HG03108 (cell line): ENCODE results near the gene CDKN2B.

Experiments used
- ATAC-seq: cut with Tn5 transposase; IDR thresholded peaks from one replicate; pipeline ENCODE4 v1.9.1; 2021; ENCODE audit warnings: moderate library complexity; ENCODE audit not compliant: unreplicated experiment

Gene CDKN2B

DNA sequence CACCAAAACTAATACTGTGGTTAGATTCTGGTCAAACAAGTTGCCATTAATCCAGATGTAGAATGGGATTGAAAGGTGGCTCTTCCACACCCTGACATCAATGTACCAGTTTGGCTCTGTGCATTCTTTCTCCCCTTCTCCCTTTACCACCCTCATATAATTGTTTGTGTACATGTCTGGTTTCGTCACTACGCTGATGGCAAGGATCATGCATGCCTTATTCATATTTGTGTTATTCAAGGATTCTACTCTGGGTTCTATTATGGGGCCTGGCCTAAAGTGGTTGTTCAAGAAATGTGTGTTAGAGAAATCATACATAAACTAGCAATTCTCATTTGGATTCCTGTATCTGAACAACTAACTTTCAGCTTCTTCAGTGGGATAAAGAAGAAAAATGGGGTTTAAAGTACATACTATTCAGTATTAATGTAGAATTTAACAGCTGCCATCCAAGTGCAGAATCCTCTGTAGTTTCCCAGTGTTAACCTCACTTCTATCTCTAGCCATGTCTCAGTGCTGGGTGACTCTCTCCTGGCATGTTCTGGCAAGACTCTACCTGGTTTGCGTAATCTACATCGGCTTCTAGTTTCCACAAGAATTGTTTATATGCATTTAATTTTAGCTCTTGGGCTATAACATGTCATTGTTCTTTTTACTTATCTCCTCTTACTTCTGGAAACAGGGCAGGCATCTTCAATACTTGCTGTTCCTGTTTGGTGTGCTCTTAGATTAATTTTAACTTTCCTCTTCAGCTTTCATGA is 27.9 kb upstream of the CDKN2B start:
- ATAC-seq, result no peak

DNA sequence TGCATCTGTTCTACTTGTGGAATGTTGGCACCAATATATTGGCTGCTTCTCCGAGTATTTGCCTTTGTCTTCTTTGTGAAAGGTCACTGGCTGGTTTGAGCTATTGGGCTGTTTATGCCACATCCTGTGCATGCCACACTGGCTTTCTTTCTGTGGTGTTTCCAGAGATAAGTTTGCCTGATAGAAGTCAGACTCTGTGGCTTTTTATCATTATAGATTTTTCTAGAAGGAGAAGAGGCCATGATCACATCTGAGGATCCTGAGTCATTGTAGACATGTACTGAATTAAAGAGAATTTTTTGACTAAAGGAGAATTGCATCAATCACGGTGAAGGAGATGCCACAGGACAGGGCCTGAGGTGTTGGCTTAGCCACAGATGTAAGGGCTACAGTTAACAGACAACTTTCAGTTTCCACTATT is 26.5 kb upstream of the CDKN2B start:
- no peak for ATAC-seq

DNA sequence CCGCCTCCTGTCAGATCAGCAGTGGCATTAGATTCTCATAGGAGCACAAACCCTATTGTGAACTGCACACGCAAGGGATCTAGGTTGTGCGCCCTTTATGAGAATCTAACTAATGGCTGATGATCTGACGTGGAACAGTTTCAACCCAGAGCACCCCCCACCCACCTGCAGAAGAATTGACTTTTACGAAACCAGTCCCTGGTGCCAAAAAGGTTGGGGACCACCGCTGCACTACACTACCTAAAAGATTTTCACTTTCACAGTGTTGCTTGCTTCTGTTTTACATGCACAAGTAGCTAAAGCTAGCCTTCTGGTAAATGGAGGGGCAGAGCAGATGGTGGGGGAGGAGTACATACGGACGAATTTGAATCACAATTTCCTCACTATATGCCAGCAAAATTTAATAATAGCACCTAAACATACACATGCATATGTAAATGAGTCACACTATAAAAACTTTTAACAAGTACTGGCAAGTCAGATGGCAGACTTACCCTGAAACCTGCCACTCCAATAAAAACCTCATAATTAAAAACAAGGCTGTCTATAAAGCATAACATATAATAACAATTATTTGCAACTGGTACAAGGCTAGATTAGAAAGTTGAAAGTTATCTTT is 24.0 kb upstream of the CDKN2B start:
- ATAC-seq, result no peak

DNA sequence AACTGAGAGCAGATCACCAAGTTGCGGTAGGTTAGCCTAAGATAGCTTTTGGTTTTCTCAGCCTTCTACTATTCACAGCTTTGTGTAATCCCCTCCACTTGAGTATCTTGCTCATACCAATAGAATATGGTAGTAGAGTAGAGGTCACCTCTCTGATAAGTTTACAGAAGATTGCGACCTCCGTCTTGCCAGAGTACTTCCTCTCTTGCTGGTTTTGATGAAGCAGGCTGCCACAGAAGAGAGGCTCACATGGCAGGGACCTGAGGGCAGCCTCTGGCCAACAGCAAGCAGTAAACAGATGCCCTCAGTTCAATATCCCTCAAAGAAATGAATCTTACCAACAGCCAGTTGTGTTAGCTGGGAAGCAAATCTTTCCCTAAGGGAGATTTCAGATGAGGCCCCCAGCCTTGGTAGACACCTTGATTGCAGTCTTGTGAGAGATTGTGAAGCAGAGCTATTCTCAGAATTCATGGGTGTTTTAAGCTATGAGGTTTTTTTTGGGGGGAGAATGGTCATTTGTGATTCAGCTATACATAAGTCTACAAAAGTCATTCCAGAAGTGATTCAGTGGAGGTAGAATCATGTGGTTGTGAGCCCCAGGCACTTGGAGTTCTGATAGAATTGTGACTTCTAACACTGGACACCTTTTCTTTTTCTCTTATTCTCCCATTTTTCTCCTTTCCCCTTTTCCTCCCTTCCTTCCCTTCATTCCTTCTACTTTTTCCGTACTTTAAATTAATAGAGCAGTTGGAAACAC is 22.7 kb upstream of the CDKN2B start:
- ATAC-seq, result no peak

DNA sequence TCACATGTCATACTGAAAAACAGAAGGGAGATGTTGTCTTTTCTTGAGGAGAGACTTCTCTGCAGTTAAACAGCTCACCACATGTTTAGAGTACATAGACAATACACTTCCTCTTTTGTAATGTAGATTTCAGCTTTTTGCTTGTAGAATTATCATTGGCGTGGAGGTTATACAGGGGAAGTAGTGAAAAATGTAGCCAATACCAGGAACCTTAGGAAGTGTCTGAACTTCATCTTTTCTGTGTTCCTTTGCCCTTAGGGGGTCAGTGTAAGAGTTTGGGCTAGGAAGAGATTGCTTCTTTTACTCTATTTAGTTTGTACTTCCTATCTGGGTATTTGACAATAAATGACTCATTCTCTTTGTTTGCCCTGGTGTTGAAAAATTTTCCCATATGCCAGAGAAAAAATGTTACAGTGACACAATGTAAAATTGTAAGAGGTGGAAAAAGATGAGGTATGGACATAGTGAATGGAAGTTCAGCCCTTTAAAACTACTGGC is 21.0 kb upstream of the CDKN2B start:
- peak; percentile 70 for ATAC-seq

DNA sequence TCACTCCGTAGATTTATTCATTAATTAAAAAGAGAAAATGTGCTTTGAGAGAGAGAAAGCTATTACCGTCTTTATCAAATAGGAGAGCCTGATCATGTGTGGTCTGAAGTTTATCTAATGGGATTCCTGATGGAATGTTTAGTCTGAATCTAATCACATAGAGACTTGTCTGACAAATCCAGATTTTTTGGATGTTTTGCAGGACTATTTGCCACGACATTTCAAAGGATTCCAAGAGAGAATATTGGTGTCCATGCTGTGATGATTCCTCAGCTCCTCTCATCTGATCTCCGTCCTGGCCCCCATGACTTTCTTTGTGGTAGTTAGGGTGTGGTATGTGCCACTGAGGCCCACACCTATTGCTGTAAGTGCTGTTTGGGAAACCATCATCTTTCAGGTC is 20.1 kb upstream of the CDKN2B start:
- ATAC-seq, result no peak

DNA sequence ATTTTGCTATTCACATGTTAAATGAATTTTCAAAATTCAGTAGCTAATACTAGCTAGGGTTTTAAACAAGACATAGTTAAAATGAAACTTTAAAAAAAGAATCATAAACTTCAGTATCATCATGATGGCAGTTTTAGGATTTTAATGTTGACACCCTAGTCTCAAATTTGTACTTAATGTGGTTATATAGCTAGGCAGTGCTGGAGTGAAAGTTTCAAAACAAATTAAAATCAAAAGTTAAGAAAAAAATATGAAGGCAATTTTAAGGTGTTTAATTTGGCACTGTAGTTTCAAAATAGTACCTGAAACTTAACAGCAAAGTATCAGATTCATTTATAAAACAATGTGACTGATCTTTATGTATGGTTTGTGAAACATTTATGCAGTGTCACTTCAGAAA is 19.3 kb upstream of the CDKN2B start:
- no peak for ATAC-seq

DNA sequence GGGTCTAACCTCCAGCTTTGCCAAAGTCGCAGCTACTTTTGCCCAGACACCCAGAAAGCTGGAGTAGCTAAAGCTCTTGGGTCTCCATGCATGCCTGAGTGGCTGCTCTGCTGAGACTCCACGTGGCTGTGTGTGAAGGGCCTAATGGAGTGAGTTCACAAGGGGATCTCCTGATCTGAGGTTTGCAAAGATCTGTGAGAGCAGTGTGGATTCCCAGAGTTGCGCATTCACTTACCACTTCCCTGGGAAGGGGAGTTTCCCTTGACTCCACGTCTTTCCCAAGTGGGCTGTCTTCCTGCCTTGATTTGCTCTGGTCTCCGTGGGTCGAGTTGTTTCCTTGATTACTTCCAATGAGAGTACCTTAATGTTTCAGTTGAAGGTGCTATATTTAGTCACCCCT is 17.6 kb upstream of the CDKN2B start:
- ATAC-seq, result no peak

DNA sequence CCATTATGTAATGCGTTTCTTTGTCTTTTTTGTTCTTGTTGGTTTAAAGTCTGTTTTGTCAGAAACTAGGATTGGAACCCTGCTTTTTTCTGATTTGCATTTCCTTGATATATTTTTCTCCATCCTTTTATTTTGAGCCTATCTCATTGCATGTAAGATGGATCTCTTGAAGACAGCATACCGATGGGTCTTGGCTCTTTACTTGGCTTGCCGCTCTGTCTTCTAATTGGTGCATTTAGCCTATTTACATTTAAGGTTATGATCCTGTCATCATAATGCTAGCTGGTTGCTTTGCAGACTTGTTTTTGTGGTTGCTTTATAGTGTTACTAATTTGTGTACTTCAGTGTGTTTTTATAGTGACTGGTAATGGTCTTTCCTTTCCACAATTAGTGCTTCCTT is 13.3 kb upstream of the CDKN2B start:
- no peak for ATAC-seq

DNA sequence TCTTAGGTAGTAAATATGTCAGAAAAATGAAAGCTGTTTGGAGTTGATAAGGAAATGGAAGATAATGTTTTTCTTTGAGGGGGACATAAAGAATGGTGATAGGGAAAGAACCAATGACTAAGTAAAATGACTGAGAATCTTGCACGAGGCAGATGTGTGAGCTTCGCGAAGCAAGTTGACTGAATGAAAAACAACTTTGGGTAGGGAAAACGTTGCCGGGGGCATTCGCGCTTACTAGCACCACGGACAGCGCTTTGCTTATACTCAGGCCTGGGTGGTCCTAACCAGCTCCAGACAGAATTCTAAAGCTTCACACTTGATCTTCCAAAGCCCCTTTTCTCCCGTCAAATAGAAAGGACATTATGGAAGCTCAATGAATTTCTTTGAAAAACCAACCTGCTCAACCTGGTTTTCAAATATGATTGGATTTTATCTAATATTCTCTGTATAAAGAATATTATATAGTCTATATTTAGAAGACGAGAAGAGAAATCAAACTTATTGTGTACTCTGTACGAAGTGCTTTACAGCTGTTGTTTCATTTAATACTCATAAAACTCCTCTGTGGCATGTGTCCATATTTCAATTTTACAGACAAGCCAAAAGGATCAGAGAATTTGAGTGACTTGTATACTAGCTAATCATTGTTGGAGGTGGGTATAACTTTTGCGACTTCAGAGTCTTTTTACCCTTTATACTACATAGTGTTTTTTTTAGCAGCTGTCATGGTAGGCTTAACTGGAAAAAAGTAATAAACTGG is 1.9 kb upstream of the CDKN2B start:
- ATAC-seq, result no peak

DNA sequence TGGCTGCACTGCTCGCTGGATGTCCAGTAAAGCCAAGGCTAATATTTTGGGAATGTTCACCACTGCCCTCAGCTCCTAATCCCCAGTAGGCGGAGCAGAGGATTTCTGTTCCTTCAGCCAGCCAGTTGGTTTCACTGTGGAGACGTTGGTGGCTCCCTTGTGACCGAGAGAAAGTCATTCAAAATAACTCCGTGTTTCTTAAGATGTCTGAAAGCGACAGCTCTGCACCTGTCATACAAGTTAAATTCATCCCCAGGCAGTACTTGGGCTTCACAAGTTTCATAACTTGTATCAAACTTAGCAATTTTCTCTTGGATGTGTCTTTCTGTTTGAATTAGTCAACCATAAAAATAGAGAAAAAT is 382 bp upstream of the CDKN2B start:
- ATAC-seq, result peak; percentile 29

DNA sequence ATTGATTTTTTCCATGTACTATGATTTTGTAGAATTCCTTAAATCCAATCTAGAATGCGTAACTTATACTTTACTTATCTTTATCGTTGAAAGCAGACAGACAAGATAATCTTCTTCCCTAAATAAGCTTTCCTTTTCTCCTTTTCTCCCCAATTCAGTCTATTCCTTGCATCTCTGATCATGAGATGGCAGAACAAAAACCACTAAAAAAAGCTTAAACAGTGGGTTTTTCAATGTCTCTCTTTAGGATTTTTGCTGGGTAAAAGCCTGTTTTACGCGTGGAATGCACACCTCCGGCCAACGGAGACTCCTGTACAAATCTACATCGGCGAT is 755 bp downstream of the CDKN2B start:
- ATAC-seq, result no peak

DNA sequence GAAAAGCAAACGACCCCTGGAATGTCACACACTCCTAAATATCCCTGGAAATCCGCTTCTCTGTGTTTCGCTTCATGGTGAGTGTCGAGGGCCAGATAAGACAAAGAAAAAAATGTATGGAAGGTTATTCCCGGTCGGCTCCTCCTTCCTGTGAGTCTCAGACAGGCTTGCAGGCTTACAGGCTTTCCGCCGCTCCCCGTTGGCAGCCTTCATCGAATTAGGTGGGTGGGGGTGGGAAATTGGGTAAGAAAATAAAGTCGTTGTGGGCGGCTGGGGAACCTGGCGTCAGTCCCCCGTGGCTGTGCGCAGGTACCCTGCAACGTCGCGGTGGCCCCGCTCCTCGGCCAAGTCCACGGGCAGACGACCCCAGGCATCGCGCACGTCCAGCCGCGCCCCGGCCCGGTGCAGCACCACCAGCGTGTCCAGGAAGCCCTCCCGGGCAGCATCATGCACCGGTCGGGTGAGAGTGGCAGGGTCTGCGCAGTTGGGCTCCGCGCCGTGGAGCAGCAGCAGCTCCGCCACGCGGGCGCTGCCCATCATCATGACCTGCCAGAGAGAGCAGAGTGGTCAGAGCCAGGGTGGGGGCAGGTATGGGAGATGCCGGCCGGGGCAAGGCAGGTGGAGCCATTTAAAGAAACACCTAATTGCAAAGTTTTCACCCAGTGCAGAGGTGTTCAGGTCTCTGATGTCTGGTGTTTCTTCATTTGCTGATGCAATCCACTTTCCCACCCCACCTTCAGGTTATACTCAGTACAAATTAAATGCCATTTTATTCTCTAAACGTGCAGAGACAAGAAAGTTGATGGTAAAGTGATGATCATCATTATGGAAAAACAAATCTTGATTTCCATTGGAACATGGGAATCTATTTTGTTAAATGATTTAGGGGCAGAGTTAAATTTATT is 3.2 kb downstream of the CDKN2B start:
- no peak for ATAC-seq

DNA sequence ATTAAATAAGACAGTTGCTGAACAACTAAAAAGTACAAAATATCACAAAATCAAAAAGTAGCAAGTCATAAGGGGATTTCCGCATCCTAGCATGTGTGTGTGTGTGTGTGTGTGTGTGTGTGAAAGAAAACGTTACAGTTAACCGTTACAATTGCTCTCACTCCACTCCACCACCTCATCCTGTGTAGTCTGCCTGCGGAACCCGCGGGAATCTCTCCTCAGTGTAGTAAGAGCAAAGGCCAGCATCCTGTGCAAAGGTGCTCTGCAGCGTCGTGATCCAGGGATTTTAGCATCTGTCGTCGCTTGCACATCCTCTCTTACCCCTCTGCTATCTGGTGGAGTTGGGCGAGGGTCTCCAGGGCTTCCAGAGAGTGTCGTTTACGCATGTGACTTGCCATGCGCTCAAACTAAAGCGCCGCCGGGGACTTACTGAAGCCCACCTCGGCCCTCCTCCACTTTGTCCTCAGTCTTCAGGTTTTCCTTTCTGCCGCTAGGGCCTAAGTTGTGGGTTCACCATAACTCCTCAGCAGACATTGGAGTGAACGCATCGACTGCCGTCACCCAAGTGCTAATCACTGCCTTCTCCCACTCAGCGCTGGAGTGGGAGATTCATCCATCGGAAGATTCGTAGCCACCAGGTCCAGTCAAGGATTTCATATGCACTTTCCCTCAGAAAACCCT is 3.9 kb downstream of the CDKN2B start:
- no peak for ATAC-seq

DNA sequence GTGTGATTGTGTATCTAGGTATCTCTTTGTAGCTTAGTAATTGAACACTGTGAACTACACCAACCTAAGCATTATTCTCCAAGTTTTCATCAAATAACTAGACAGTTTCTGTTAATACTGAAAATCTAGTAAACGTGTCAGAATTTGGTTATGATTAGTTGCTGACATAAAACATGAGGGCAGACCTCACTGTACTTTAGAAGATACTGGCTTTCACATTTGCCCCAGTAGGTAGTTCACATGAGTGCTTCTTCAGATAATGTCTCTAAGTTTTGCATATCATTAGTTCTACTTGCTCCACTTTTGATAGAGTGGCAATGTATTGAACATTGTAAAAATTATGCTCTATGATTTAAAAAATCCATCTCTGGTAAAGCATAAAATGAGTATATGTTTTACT is 7.1 kb downstream of the CDKN2B start:
- ATAC-seq, result no peak

DNA sequence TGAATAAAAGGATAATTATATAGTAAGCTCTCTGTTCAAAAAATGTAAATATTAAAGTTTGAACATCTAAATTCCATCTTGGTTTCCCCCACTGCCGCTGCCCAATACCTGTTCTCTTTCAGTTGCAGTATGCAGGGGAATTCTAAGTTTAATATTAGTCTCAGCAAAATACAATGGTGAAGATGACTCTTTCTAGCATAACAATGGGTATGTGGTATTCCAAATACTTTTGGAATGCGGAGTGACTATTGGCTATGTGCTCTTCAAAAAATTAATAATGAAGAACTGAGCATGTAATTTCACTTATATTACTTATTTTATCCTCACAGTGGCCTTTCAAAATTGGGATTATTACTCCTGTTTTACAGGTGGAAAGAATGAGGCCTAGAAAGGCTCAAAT is 11.1 kb downstream of the CDKN2B start:
- no peak for ATAC-seq

DNA sequence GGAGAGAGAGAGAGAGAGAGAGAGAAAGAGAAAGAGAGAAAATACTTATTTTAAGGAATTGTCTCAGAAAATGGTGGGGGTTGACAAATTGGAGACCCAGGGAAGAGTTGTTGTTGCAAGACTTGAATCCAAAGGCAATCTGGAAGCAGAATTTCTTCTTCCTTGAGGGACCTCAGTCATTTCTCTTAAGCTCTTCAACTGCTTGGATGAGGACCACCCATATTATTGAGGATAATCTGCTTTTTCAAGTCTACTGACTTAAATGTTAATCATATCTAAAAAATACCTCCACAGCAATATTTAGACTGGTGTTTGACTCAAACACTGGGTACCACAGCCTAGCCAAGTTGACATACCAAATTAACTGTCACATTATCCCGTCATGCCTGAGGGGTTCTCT is 11.6 kb downstream of the CDKN2B start:
- no peak for ATAC-seq

DNA sequence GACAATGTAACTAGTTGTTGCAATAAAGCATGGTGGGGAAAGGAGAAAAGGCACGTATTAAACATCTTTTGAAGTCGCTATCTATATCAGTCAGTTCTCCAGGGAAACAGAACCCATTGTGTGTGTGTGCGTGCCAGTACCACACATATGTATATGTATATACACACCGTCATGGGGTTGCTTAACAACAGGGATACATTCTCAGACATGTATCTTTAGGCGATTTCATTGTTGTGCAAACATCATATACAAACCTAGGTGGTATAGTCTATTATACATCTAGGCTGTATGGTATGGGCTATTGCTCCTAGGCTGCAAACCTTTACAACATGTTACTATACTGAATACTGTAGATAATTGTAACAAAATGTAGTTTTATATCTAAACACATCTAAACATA is 12.2 kb downstream of the CDKN2B start:
- ATAC-seq, result no peak

DNA sequence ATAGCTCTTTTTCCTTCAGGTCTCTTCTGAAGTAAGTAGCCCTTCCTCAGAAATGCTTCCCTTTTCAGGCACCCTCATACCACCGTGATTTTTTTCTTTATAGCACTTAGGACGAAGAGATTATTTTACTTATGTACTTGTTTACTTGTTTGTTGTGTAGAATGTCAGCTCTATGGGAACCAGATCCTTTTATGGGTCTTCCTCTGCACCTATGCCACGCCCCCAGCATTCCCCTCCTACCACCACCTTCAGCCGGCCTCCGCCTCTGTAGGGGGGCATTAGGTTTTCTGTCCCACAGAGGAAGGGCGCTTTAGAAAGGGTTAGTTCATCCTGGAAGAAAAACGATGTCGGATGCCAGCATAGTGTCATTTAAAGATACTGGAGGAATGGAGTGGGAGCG is 12.7 kb downstream of the CDKN2B start:
- no peak for ATAC-seq
